H1 (cell line): ENCODE results near the gene SERPINA10. TPM values are rescaled to one million over a fixed set of nuclear protein-coding genes. Genes with fewer than 3 reads are reported as not detected.

ENCODE experiments used
- CTCF ChIA-PET: fragments of 300-600 bp; sonication (Branson Sonifier 250); formaldehyde crosslinking; loops from one replicate; lab custom pipeline; 2021; ENCODE audit not compliant: partially characterized antibody; lab: Charles Lee
- POLR2A ChIA-PET: fragments of 300-600 bp; sonication (Branson Sonifier 250); formaldehyde crosslinking; loops from one replicate; lab custom pipeline; 2021; ENCODE audit warnings: inconsistent platforms; ENCODE audit not compliant: partially characterized antibody; lab: Charles Lee
- DNase-seq, 2 experiments: peaks; one replicate each; pipeline versions ENCODE4 v3.0.0 to v3.0.0-alpha.2; 2010 to 2022; ENCODE audit warnings: low spot score in 2 of 2, low read depth in 1 of 2, mixed read lengths in 1 of 2
- FAIRE-seq: peaks from 2 replicates; lab custom pipeline; 2011; peaks lifted over from hg19 to GRCh38; lab: Jason Lieb, UNC
- H2AFZ ChIP-seq: 2 replicates; pipeline ENCODE4 v1.8.1; 2012; ENCODE audit warnings: low read length, inconsistent platforms
- H2AK5ac ChIP-seq: 2 replicates; pipeline ENCODE4 v1.6.1; 2013; ENCODE audit warnings: low read depth, low read length
- H2BK120ac ChIP-seq: replicated peaks from 2 replicates; pipeline ENCODE3; 2013; ENCODE audit warnings: low read depth, low read length, inconsistent platforms
- H2BK12ac ChIP-seq: 2 replicates; pipeline ENCODE4 v1.6.1; 2013; ENCODE audit warnings: low read depth, low read length
- H2BK15ac ChIP-seq: 2 replicates; pipeline ENCODE4 v1.6.1; 2013; ENCODE audit warnings: low read length
- H2BK20ac ChIP-seq: 2 replicates; pipeline ENCODE4 v1.6.1; 2013; ENCODE audit warnings: low read length
- H2BK5ac ChIP-seq: 2 replicates; pipeline ENCODE4 v1.6.1; 2013; ENCODE audit warnings: low read depth, low read length
- H3K14ac ChIP-seq: 2 replicates; pipeline ENCODE4 v1.6.1; 2013; ENCODE audit warnings: inconsistent platforms; ENCODE audit not compliant: insufficient read length
- H3K18ac ChIP-seq: 2 replicates; pipeline ENCODE4 v1.6.1; 2013; ENCODE audit warnings: low read length; ENCODE audit errors: extremely low read depth
- H3K23ac ChIP-seq: 2 replicates; pipeline ENCODE4 v1.6.1; 2013; ENCODE audit warnings: inconsistent platforms; ENCODE audit not compliant: insufficient read length
- H3K23me2 ChIP-seq: 2 replicates; pipeline ENCODE4 v1.6.1; 2013; ENCODE audit warnings: low read depth, low read length
- H3K27ac ChIP-seq: 2 replicates; pipeline ENCODE4 v1.6.1; 2011; ENCODE audit warnings: low read depth, low read length, inconsistent platforms
- H3K27me3 ChIP-seq, 4 experiments: replicated peaks in 1 of 4; 1 replicate in 1 of 4; 2 replicates in 3 of 4; pipeline versions ENCODE4 v1.6.1 to v1.8.1; 2011 to 2013; ENCODE audit warnings: low read length in 3 of 4, mild to moderate bottlenecking in 3 of 4, inconsistent platforms in 2 of 4, mixed read lengths in 2 of 4, moderate library complexity in 1 of 4; ENCODE audit not compliant: control insufficient read depth in 3 of 4, insufficient read depth in 3 of 4; ENCODE audit errors: extremely low read depth in 1 of 4
- H3K36me3 ChIP-seq, 4 experiments: 2 replicates each; pipeline versions ENCODE4 v1.6.1 to v1.8.1; 2011 to 2013; ENCODE audit warnings: mild to moderate bottlenecking in 4 of 4, low read length in 3 of 4, moderate library complexity in 2 of 4, control low read depth in 1 of 4, inconsistent platforms in 1 of 4; ENCODE audit not compliant: insufficient read depth in 4 of 4, control insufficient read depth in 2 of 4
- H3K4ac ChIP-seq: replicated peaks from 2 replicates; pipeline ENCODE3; 2013; ENCODE audit warnings: low read length, low read depth, mixed read lengths, inconsistent platforms; ENCODE audit not compliant: insufficient read length
- H3K4me1 ChIP-seq, 4 experiments: replicated peaks in 1 of 4; 1 replicate in 1 of 4; 2 replicates in 3 of 4; pipeline versions ENCODE4 v1.6.1 to v1.8.1; 2011 to 2013; ENCODE audit warnings: low read length in 3 of 4, inconsistent platforms in 2 of 4, mixed read lengths in 1 of 4; ENCODE audit not compliant: insufficient read depth in 4 of 4, control insufficient read depth in 3 of 4
- H3K4me2 ChIP-seq, 2 experiments: 2 replicates each; pipeline versions ENCODE4 v1.6.1 to v1.8.1; 2011 to 2013; ENCODE audit warnings: low read depth in 2 of 2, low read length in 2 of 2, control low read depth in 1 of 2, inconsistent platforms in 1 of 2, mild to moderate bottlenecking in 1 of 2; ENCODE audit not compliant: insufficient read depth in 1 of 2
- H3K4me3 ChIP-seq, 4 experiments: fragments of 200-600, 300-600 bp in 1 of 4; sonication (generic), shearing (Covaris generic), sonication (Bioruptor Twin) in 1 of 4; 2 replicates each; pipeline versions ENCODE4 v1.5.1 to v1.8.1; 2011 to 2016; ENCODE audit warnings: low read length in 4 of 4, low read depth in 3 of 4, control low read depth in 2 of 4, inconsistent platforms in 2 of 4, mild to moderate bottlenecking in 2 of 4, mixed read lengths in 1 of 4, moderate library complexity in 1 of 4; ENCODE audit not compliant: insufficient read depth in 2 of 4; ENCODE audit errors: extremely low read depth in 1 of 4
- H3K56ac ChIP-seq: replicated peaks from 2 replicates; pipeline ENCODE3; 2013; ENCODE audit warnings: low read depth, mild to moderate bottlenecking, mixed read lengths, low read length, inconsistent platforms; ENCODE audit not compliant: insufficient read length
- H3K79me1 ChIP-seq: 2 replicates; pipeline ENCODE4 v1.6.1; 2013; ENCODE audit warnings: low read depth, low read length, control low read depth
- H3K79me2 ChIP-seq, 2 experiments: 2 replicates each; pipeline versions ENCODE4 v1.6.1 to v1.8.1; 2012 to 2013; ENCODE audit warnings: low read length in 2 of 2, mild to moderate bottlenecking in 2 of 2, inconsistent platforms in 1 of 2; ENCODE audit not compliant: insufficient read depth in 2 of 2, control insufficient read depth in 1 of 2
- H3K9ac ChIP-seq, 4 experiments: replicated peaks in 1 of 4; 1 replicate in 1 of 4; 2 replicates in 3 of 4; pipeline versions ENCODE4 v1.6.1 to v1.8.1; 2011 to 2013; ENCODE audit warnings: low read depth in 3 of 4, low read length in 3 of 4, control low read depth in 2 of 4, mild to moderate bottlenecking in 2 of 4, moderate library complexity in 2 of 4, inconsistent platforms in 1 of 4; ENCODE audit errors: extremely low read depth in 1 of 4
- H3K9me3 ChIP-seq, 2 experiments: 2 replicates each; pipeline versions ENCODE4 v1.6.1 to v1.8.1; 2012 to 2013; ENCODE audit warnings: mild to moderate bottlenecking in 2 of 2, moderate library complexity in 2 of 2, control low read depth in 1 of 2, inconsistent platforms in 1 of 2, low read depth in 1 of 2, low read length in 1 of 2, mixed read lengths in 1 of 2; ENCODE audit not compliant: insufficient read depth in 2 of 2
- H4K20me1 ChIP-seq, 2 experiments: replicated peaks in 1 of 2; 2 replicates each; pipeline versions ENCODE3 to v1.8.1; 2011 to 2013; ENCODE audit warnings: inconsistent platforms in 2 of 2, low read length in 2 of 2, mild to moderate bottlenecking in 1 of 2; ENCODE audit not compliant: insufficient read depth in 2 of 2, control insufficient read depth in 1 of 2
- H4K5ac ChIP-seq: 2 replicates; pipeline ENCODE4 v1.6.1; 2013; ENCODE audit warnings: low read length, low read depth, mixed read lengths, inconsistent platforms; ENCODE audit not compliant: insufficient read length
- H4K8ac ChIP-seq: 2 replicates; pipeline ENCODE4 v1.8.0; 2013; ENCODE audit warnings: mild to moderate bottlenecking, moderate library complexity, low read length, inconsistent platforms; ENCODE audit not compliant: insufficient read depth; ENCODE audit errors: extremely low read depth
- H4K91ac ChIP-seq: replicated peaks from 2 replicates; pipeline ENCODE3; 2013; ENCODE audit warnings: low read length, mixed read lengths, inconsistent platforms; ENCODE audit not compliant: insufficient read length
- ASH2L ChIP-seq: fragments of 200-600, 300-600 bp; sonication (generic); IDR thresholded peaks from one replicate; pipeline ENCODE4 v1.7.1; 2017; ENCODE audit warnings: low read length
- CEBPB ChIP-seq: IDR thresholded peaks from 2 replicates; pipeline ENCODE4 v1.6.1; 2012; ENCODE audit warnings: low read depth, low read length
- HDAC6 ChIP-seq: IDR thresholded peaks from one replicate; pipeline ENCODE4 v1.7.1; 2012; ENCODE audit warnings: low read depth, mild to moderate bottlenecking, inconsistent platforms, low read length, moderate library complexity
- NANOG ChIP-seq: IDR thresholded peaks from 2 replicates; pipeline ENCODE4 v1.6.1; 2011; ENCODE audit warnings: low read length, low read depth, mild to moderate bottlenecking, inconsistent platforms; ENCODE audit not compliant: insufficient read depth, poor library complexity, severe bottlenecking
- SIN3A ChIP-seq, 2 experiments: IDR thresholded peaks in 1 of 2; conservative IDR thresholded peaks in 1 of 2; 2 replicates each; pipeline ENCODE4 v1.6.1; 2011 to 2012; ENCODE audit warnings: low read length in 2 of 2, improper control_type of control experiment in 1 of 2, low read depth in 1 of 2, mild to moderate bottlenecking in 1 of 2
- polyA plus RNA-seq, 7 experiments: library from polyadenylated mRNA; depleted of rRNA in 3 of 7; stranded (reverse) in 5 of 7; unstranded in 2 of 7; fragments of >200 nt in 5 of 7; fragments of 200-250 nt in 2 of 7; gene quantifications; 1 replicate in 5 of 7; 2 replicates in 1 of 7; 4 replicates in 1 of 7; pipeline versions ENCODE4 v1.2.1 to v1.2.3, GENCODE V29; 2011 to 2013; ENCODE audit warnings: missing spikeins in 2 of 7, mixed read lengths in 2 of 7
- total RNA-seq: library from RNA; stranded (reverse); fragmentation: NEBNext Ultra II Directional; extraction: Animal tissue kit (Norgen Biotek cat#: 25700); gene quantifications from 2 replicates; pipeline ENCODE4 v1.2.1, GENCODE V29; 2021

SERPINA10 gene
- total and polyA plus RNA-seq, 2 of the 8 experiments (the other 6 are each of a cell fraction or from before 2014, with no cell fraction given), result not detected

DNA sequence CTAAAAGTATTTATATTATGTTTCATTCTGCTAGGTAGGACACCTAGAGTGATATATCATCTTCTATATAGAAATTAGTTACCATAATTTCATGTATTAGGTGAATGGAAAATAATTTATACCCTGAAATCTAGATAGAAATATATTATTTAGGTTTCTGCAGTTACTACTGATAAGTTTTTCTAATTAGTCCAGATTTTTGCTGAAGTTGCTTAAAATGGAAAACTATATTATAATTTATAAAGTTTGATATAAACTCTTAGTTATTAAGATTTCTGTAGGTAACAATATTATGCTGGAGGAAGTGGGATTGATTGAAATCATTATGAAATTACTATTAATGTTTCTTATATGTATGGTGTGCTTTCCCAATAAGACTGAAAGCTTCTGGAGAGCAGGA, 56.0 kb downstream of the SERPINA10 start:
- Histone ChIP-seq H2AK5ac (no peak overlapping the region), H3K23me2 (no peaks in the 10 kb centered on the region), H2AFZ (no peak overlapping the region), H2BK12ac (no peak overlapping the region), H3K9me3 (no peaks in the 10 kb centered on the region), H3K18ac (no peak overlapping the region), H3K4me1 (no peaks in the 10 kb centered on the region), H2BK5ac (no peak overlapping the region), H3K9ac (no peak overlapping the region), H3K14ac (no peak overlapping the region), H4K5ac (no peak overlapping the region), H4K8ac (no peak overlapping the region), H3K36me3 (peaks cover 0 to 4% (median 2%) of the 10 kb centered on the region in 4 experiments; a peak in 2 of 8 replicates), H3K56ac (no peak overlapping the region), H3K79me1 (no peaks in the 10 kb centered on the region), H3K4me3 (no peak overlapping the region), H2BK20ac (no peak overlapping the region), H3K79me2 (no peaks in the 10 kb centered on the region), H3K27ac (no peak overlapping the region), H3K23ac (no peak overlapping the region), H3K4ac (no peak overlapping the region), H3K4me2 (no peak overlapping the region), H2BK120ac (no peak overlapping the region), H4K91ac (no peak overlapping the region), H4K20me1 (no peaks in the 10 kb centered on the region), H2BK15ac (no peak overlapping the region), H3K27me3 (no peaks in the 10 kb centered on the region)
- POLR2A ChIA-PET, result no interaction called here
- CTCF ChIA-PET, result no interaction called here
- no peak for DNase-seq
- no peak for FAIRE-seq
- TF ChIP-seq NANOG, result no peak
- no peak for TF ChIP-seq ASH2L
- TF ChIP-seq SIN3A (conservative IDR thresholded peaks at IDR 0.05 in 1 of 2, IDR thresholded peaks at IDR 0.05 in 1 of 2; ENCODE audit: low read depth in 1 of 2, low read length in 2 of 2), result no peak
- TF ChIP-seq HDAC6, result no peak
- no peak for TF ChIP-seq CEBPB
